HepG2 (cell line): ENCODE results near the gene FAM3D. TPM values are rescaled to one million over a fixed set of nuclear protein-coding genes. Genes with fewer than 3 reads are reported as not detected.
"Not testable (repeated sequence)": the region's sequence is repeated elsewhere in the genome, so short reads cannot be mapped to it uniquely, and the experiment has no call there.

ENCODE experiments used
- ATAC-seq: fragments of 200-7000 bp; cut with Tn5 transposase; 3 replicates; pipeline ENCODE4 v1.9.1; 2020; ENCODE audit warnings: mild to moderate bottlenecking, moderate library complexity
- BruUV-seq: library from RNA; stranded (reverse); fragments of 400-500 nt; replicated peaks from 2 replicates; lab custom pipeline; 2021; lab: Mats Ljungman, UMichigan
- CTCF ChIA-PET: fragments of 300-600 bp; formaldehyde crosslinking; extraction: SDS; loops from one replicate; lab custom pipeline; 2021; ENCODE audit warnings: low total read pairs, inconsistent platforms, low intra/inter-chr PET ratio; lab: Yijun Ruan, JAX
- POLR2A ChIA-PET: fragments of 350-600 bp; sonication (Branson Sonifier 250); formaldehyde crosslinking; loops from one replicate; lab custom pipeline; 2020; ENCODE audit warnings: antibody characterized with exemption, inconsistent platforms; lab: Yijun Ruan, JAX
- DNase-seq: peaks from one replicate; pipeline ENCODE4 v3.0.0-alpha.2; 2015; ENCODE audit warnings: low spot score
- FAIRE-seq: peaks from 3 replicates; lab custom pipeline; 2011; peaks lifted over from hg19 to GRCh38; lab: Jason Lieb, UNC
- H2AFZ ChIP-seq: one replicate; pipeline ENCODE4 v1.6.1; 2011; ENCODE audit warnings: low read length, inconsistent platforms
- H3K27ac ChIP-seq: fragments of 300-600 bp; 3 replicates; pipeline ENCODE4 v1.8.0; 2011; ENCODE audit warnings: mixed run types, mild to moderate bottlenecking, mixed read lengths, low read length, inconsistent platforms; ENCODE audit not compliant: insufficient read depth; ENCODE audit errors: extremely low read length
- H3K27me3 ChIP-seq, 2 experiments: fragments of 200-600 bp in 1 of 2; 2 replicates in 1 of 2; 3 replicates in 1 of 2; pipeline versions ENCODE4 v1.6.0 to v1.8.0; 2011; ENCODE audit warnings: low read length in 2 of 2, mild to moderate bottlenecking in 2 of 2, moderate library complexity in 2 of 2, inconsistent platforms in 1 of 2; ENCODE audit not compliant: insufficient read depth in 2 of 2, control insufficient read depth in 1 of 2
- H3K36me3 ChIP-seq, 2 experiments: fragments of 200-600 bp in 1 of 2; replicated peaks in 1 of 2; 2 replicates in 1 of 2; 3 replicates in 1 of 2; pipeline versions ENCODE4 v1.5.1 to v1.8.0; 2011; ENCODE audit warnings: low read length in 2 of 2, inconsistent platforms in 1 of 2; ENCODE audit not compliant: insufficient read depth in 2 of 2, control insufficient read depth in 1 of 2
- H3K4me1 ChIP-seq: 2 replicates; pipeline ENCODE4 v1.5.1; 2012; ENCODE audit warnings: low read length, inconsistent platforms; ENCODE audit not compliant: insufficient read depth
- H3K4me2 ChIP-seq: 2 replicates; pipeline ENCODE4 v1.6.0; 2011; ENCODE audit warnings: low read depth, low read length, inconsistent platforms
- H3K4me3 ChIP-seq, 3 experiments: fragments of 200-600 bp in 1 of 3; sonication (generic), shearing (Covaris generic) in 1 of 3; replicated peaks in 1 of 3; 2 replicates each; pipeline ENCODE4 v1.5.1; 2011 to 2016; ENCODE audit warnings: low read length in 3 of 3, inconsistent platforms in 2 of 3, low read depth in 2 of 3, mild to moderate bottlenecking in 2 of 3, control low read depth in 1 of 3, mixed read lengths in 1 of 3; ENCODE audit not compliant: insufficient read depth in 1 of 3
- H3K79me2 ChIP-seq: one replicate; pipeline ENCODE4 v1.6.1; 2011; ENCODE audit warnings: low read length, inconsistent platforms; ENCODE audit not compliant: insufficient read depth
- H3K9ac ChIP-seq: 2 replicates; pipeline ENCODE4 v1.6.0; 2011; ENCODE audit warnings: mild to moderate bottlenecking, low read depth, low read length, inconsistent platforms; ENCODE audit not compliant: insufficient read depth
- H3K9me3 ChIP-seq: 2 replicates; pipeline ENCODE4 v1.5.1; 2012; ENCODE audit warnings: mild to moderate bottlenecking, low read length
- H4K20me1 ChIP-seq: 2 replicates; pipeline ENCODE4 v1.6.0; 2011; ENCODE audit warnings: inconsistent platforms, mild to moderate bottlenecking, low read length, moderate library complexity; ENCODE audit not compliant: insufficient read depth
- KLF6 ChIP-seq: IDR thresholded peaks from 2 replicates; pipeline ENCODE4 v1.8.0; 2016; ENCODE audit warnings: missing biosample characterization, missing genetic modification reagents
- MLX ChIP-seq: IDR thresholded peaks from 2 replicates; pipeline ENCODE4 v1.6.1; 2016
- MXD4 ChIP-seq: IDR thresholded peaks from 2 replicates; pipeline ENCODE4 v1.6.1; 2016; ENCODE audit warnings: mild to moderate bottlenecking, missing biosample characterization, missing genetic modification reagents
- PHF20 ChIP-seq: sonication (generic); formaldehyde crosslinking; IDR thresholded peaks from 2 replicates; pipeline ENCODE4 v1.5.0; 2020; ENCODE audit warnings: mild to moderate bottlenecking, missing genetic modification reagents
- RCOR2 ChIP-seq: IDR thresholded peaks from 2 replicates; pipeline ENCODE4 v1.6.1; 2016; ENCODE audit warnings: missing biosample characterization, missing genetic modification reagents
- ZBTB8A ChIP-seq: sonication (generic); formaldehyde crosslinking; IDR thresholded peaks from 2 replicates; pipeline ENCODE4 v1.4.0; 2020; ENCODE audit warnings: mild to moderate bottlenecking, low read depth, missing genetic modification reagents, borderline replicate concordance
- ZNF337 ChIP-seq: sonication (generic); formaldehyde crosslinking; IDR thresholded peaks from 2 replicates; pipeline ENCODE4 v1.5.1; 2020; ENCODE audit warnings: missing genetic modification reagents, low read depth, mild to moderate bottlenecking, borderline replicate concordance
- ZNF761 ChIP-seq: sonication (generic); formaldehyde crosslinking; conservative IDR thresholded peaks from 2 replicates; pipeline ENCODE4 v1.4.0; 2020; ENCODE audit warnings: mild to moderate bottlenecking, missing genetic modification reagents
- WGBS: methylation state at CpG from one replicate; pipeline ENCODE4 v1.1.6; 2017; ENCODE audit warnings: low lambda C conversion rate; 5-methylcytosine and 5-hydroxymethylcytosine counted together
- in situ Hi-C: cut with HindIII; loops from 2 replicates; pipeline ENCODE4 v1.10.0; 2017; ENCODE audit warnings: low pct_unique_long_range_greater_than_20kb; ENCODE audit not compliant: extremely low pct_ligation_motif_present
- intact Hi-C: fragments of 100-400 bp; cut with micrococcal nuclease; formaldehyde crosslinking; loops from one replicate; pipeline ENCODE4 v1.10.0; 2022; ENCODE audit not compliant: unreplicated experiment
- polyA plus RNA-seq, 8 experiments: library from polyadenylated mRNA; depleted of rRNA in 3 of 8; stranded (reverse) in 7 of 8; unstranded in 1 of 8; fragments of >200 nt; fragmentation: Illumina TruSeq in 4 of 8; extraction: Trizol in 4 of 8; gene quantifications; 2 replicates each; pipeline versions ENCODE4 v1.2.1 to v1.2.3, GENCODE V29; 2011 to 2016; ENCODE audit warnings: low read depth in 4 of 8, missing spikeins in 1 of 8, mixed read lengths in 1 of 8; ENCODE audit not compliant: insufficient read depth in 1 of 8
- total RNA-seq, 5 experiments: library from RNA; depleted of rRNA; stranded (reverse); fragments of >200 nt; fragmentation: Illumina TruSeq; extraction: Trizol; gene quantifications; 2 replicates each; pipeline ENCODE4 v1.2.3, GENCODE V29; 2016; ENCODE audit warnings: low read depth in 1 of 5
- TF ChIP-seq, protein P1 (sequence below): sonication (generic); formaldehyde crosslinking; IDR thresholded peaks from 2 replicates; pipeline ENCODE4 v1.5.1; 2020; ENCODE audit warnings: mild to moderate bottlenecking, missing genetic modification reagents
- TF ChIP-seq, protein P2 (sequence below): sonication (generic); formaldehyde crosslinking; IDR thresholded peaks from 2 replicates; pipeline ENCODE4 v1.4.0; 2020; ENCODE audit warnings: mild to moderate bottlenecking, missing genetic modification reagents
- TF ChIP-seq, protein P3 (sequence below): IDR thresholded peaks from 2 replicates; pipeline ENCODE4 v1.6.1; 2016; ENCODE audit warnings: low read depth, borderline replicate concordance

FAM3D gene
- total and polyA plus RNA-seq, 2 of the 13 experiments (the other 11 are each of a cell fraction or from before 2014, with no cell fraction given) = not detected

- H3K27ac ChIP-seq, H3K4me3 ChIP-seq: not testable (repeated sequence)
Observed at GRCh38 chr3:58708983-58709382, 42.4 kb upstream of the FAM3D start.

GRCh38 chr3:58708116-58708791 is 41.7 kb upstream of the FAM3D start:
- POLR2A ChIA-PET = no interaction called here
- Histone ChIP-seq H3K4me1 (no peaks in the 10 kb centered on the region), H4K20me1 (no peaks in the 10 kb centered on the region), H3K36me3 (no peaks in the 10 kb centered on the region), H3K9me3 (no peaks in the 10 kb centered on the region), H3K27me3 (no peaks in the 10 kb centered on the region), H3K4me3 (no peak overlapping the region), H2AFZ (no peak overlapping the region), H3K4me2 (no peak overlapping the region), H3K9ac (no peak overlapping the region), H3K27ac (no peak overlapping the region), H3K79me2 (no peaks in the 10 kb centered on the region)
- ATAC-seq (no peak), FAIRE-seq (no peak), DNase-seq (no peak)
- no TSS peak for BruUV-seq
- WGBS = 2% methylated on average over 3 of the region's 3 CpGs
- in situ Hi-C loops (no loop called here), intact Hi-C loops (no loop called here)
- CTCF ChIA-PET = no interaction called here
- TF ChIP-seq KLF6 (CRISPR knock-in tag) = no peak
- TF ChIP-seq, protein P1, sequence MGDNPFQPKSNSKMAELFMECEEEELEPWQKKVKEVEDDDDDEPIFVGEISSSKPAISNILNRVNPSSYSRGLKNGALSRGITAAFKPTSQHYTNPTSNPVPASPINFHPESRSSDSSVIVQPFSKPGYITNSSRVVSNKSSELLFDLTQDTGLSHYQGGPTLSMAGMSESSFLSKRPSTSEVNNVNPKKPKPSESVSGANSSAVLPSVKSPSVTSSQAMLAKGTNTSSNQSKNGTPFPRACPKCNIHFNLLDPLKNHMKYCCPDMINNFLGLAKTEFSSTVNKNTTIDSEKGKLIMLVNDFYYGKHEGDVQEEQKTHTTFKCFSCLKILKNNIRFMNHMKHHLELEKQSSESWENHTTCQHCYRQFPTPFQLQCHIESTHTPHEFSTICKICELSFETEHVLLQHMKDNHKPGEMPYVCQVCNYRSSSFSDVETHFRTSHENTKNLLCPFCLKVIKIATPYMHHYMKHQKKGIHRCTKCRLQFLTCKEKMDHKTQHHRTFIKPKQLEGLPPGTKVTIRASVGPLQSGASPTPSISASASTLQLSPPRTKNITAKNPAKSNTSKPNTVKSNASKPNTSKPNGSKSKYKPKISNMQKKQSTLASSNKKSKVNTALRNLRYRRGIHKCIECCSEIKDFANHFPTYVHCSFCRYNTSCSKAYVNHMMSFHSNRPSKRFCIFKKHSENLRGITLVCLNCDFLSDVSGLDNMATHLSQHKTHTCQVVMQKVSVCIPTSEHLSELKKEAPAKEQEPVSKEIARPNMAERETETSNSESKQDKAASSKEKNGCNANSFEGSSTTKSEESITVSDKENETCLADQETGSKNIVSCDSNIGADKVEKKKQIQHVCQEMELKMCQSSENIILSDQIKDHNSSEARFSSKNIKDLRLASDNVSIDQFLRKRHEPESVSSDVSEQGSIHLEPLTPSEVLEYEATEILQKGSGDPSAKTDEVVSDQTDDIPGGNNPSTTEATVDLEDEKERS (CRISPR knock-in tag) = no peak
- no peak for TF ChIP-seq ZNF337 (CRISPR knock-in tag)
- TF ChIP-seq, protein P2, sequence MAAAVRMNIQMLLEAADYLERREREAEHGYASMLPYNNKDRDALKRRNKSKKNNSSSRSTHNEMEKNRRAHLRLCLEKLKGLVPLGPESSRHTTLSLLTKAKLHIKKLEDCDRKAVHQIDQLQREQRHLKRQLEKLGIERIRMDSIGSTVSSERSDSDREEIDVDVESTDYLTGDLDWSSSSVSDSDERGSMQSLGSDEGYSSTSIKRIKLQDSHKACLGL (CRISPR knock-in tag) = no peak
- no peak for TF ChIP-seq PHF20 (CRISPR knock-in tag)
- TF ChIP-seq, protein P3, sequence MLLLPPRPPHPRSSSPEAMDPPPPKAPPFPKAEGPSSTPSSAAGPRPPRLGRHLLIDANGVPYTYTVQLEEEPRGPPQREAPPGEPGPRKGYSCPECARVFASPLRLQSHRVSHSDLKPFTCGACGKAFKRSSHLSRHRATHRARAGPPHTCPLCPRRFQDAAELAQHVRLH = no peak
- no peak for TF ChIP-seq ZNF761 (CRISPR knock-in tag)
- TF ChIP-seq MLX (CRISPR knock-in tag) = no peak
- TF ChIP-seq ZBTB8A (CRISPR knock-in tag) = no peak
- TF ChIP-seq RCOR2 (CRISPR knock-in tag) = no peak
- TF ChIP-seq MXD4 (CRISPR knock-in tag) = no peak

More at GRCh38 chr3:58708983-58709382, 42.4 kb upstream of the FAM3D start:
- H3K79me2 ChIP-seq, DNase-seq, H3K4me2 ChIP-seq, H3K9me3 ChIP-seq, H3K4me1 ChIP-seq, CTCF ChIA-PET, ATAC-seq, in situ Hi-C loops, FAIRE-seq, intact Hi-C loops, POLR2A ChIA-PET, BruUV-seq, H2AFZ ChIP-seq, H4K20me1 ChIP-seq, H3K9ac ChIP-seq, H3K27me3 ChIP-seq, H3K36me3 ChIP-seq: not testable (repeated sequence)
- 10% methylated on average over 3 of the region's 3 CpGs for WGBS
